Left colon (tissue), 2 donors: ENCODE results near the gene ZNF608. TPM values are rescaled to one million over a fixed set of nuclear protein-coding genes. Genes with fewer than 3 reads are reported as not detected.

Experiments used
- ATAC-seq: fragments of 200-7000 bp; cut with Tn5 transposase; one replicate; pipeline ENCODE4 v1.9.1; 2020; ENCODE audit warnings: mild to moderate bottlenecking, moderate library complexity
- DNase-seq, 2 donors: peaks; one replicate each; pipeline ENCODE4 v3.0.0-alpha.2; 2020
- intact Hi-C, 2 donors: fragments of 100-400 bp; cut with DNase I in 1 of 2; cut with micrococcal nuclease in 1 of 2; formaldehyde crosslinking; loops; one replicate each; pipeline versions ENCODE4 v1.11.2 to v1.14.0; 2022; cut with DNase I, micrococcal nuclease
- total RNA-seq, 2 donors: library from RNA; stranded (reverse); fragmentation: NEBNext Ultra II Directional; extraction: Animal tissue kit (Norgen Biotek cat#: 25700); gene quantifications; one replicate each; pipeline ENCODE4 v1.2.1, GENCODE V29; 2021
- donor health status: DM: no; HTN: no; CAD: no.
- donor health status: DM: yes; HTN: yes; CAD: no.

The ZNF608 gene
- total RNA-seq, 2 donors from 2014 or later = 16.2 to 23.1 TPM

GRCh38 chr5:124740991-124741583 is 5.4 kb downstream of the ZNF608 start:
- ATAC-seq (no peak), DNase-seq (no peak)
- intact Hi-C loops = no loop called here

- intact Hi-C loops = no loop called here
- ATAC-seq (no peak), DNase-seq (no peak)
Observed at GRCh38 chr5:124740071-124740470, 6.4 kb downstream of the ZNF608 start.

GRCh38 chr5:124739634-124740025 is 6.8 kb downstream of the ZNF608 start:
- intact Hi-C loops = no loop called here

GRCh38 chr5:124738681-124739633 is 7.5 kb downstream of the ZNF608 start:
- DNase-seq (no peak), ATAC-seq (peak; percentile 25)
- intact Hi-C loops = no loop called here

More at GRCh38 chr5:124739634-124740025, 6.8 kb downstream of the ZNF608 start:
- no peak for ATAC-seq
- DNase-seq = no peak

GRCh38 chr5:124737651-124738050 is 8.8 kb downstream of the ZNF608 start:
- intact Hi-C loops = no loop called here
- no peak for DNase-seq
- no peak for ATAC-seq

- intact Hi-C loops = no loop called here
- ATAC-seq (no peak), DNase-seq (no peak)
Observed at GRCh38 chr5:124736805-124737188, 9.6 kb downstream of the ZNF608 start.

- intact Hi-C loops = no loop called here
- DNase-seq (no peak), ATAC-seq (peak; percentile 45)
Observed at GRCh38 chr5:124736082-124736804, 10.2 kb downstream of the ZNF608 start.

GRCh38 chr5:124735169-124735858 is 11.1 kb downstream of the ZNF608 start:
- ATAC-seq (peak; percentile 74), DNase-seq (peak; percentile 54 to 56)
- intact Hi-C loops = no loop called here

- ATAC-seq (no peak), DNase-seq (no peak)
- intact Hi-C loops = no loop called here
Observed at GRCh38 chr5:124734574-124735168, 11.8 kb downstream of the ZNF608 start.

GRCh38 chr5:124733329-124733650 is 13.1 kb downstream of the ZNF608 start:
- DNase-seq (no peak), ATAC-seq (no peak)
- intact Hi-C loops = no loop called here

GRCh38 chr5:124732428-124733328 is 13.8 kb downstream of the ZNF608 start:
- intact Hi-C loops = no loop called here
- no peak for DNase-seq
- no peak for ATAC-seq

- ATAC-seq (no peak), DNase-seq (no peak)
- intact Hi-C loops = no loop called here
Observed at GRCh38 chr5:124730381-124730780, 16.1 kb downstream of the ZNF608 start.

- intact Hi-C loops = no loop called here
Observed at GRCh38 chr5:124729720-124730359, 16.6 kb downstream of the ZNF608 start.

GRCh38 chr5:124728968-124729332 is 17.5 kb downstream of the ZNF608 start:
- ATAC-seq (no peak), DNase-seq (no peak)
- intact Hi-C loops = no loop called here

More at GRCh38 chr5:124729720-124730359, 16.6 kb downstream of the ZNF608 start:
- no peak for ATAC-seq
- no peak for DNase-seq

GRCh38 chr5:124728331-124728967 is 18.0 kb downstream of the ZNF608 start:
- ATAC-seq (no peak), DNase-seq (no peak)
- intact Hi-C loops = no loop called here

GRCh38 chr5:124726631-124727362 is 19.6 kb downstream of the ZNF608 start:
- intact Hi-C loops = no loop called here
- DNase-seq (no peak), ATAC-seq (no peak)
